Myocyte (in vitro differentiated cells): ENCODE results near the gene CCDC120. TPM values are rescaled to one million over a fixed set of nuclear protein-coding genes. Genes with fewer than 3 reads are reported as not detected.

Experiments
- DNase-seq: peaks from one replicate; pipeline ENCODE4 v3.0.0-alpha.2; 2012; ENCODE audit warnings: low read depth
- polyA plus RNA-seq: library from polyadenylated mRNA; unstranded; fragments of >200 nt; gene quantifications from one replicate; pipeline ENCODE4 v1.2.1, GENCODE V29; 2012; ENCODE audit warnings: missing spikeins
- total RNA-seq: library from RNA; depleted of rRNA; stranded (reverse); fragments of >200 nt; gene quantifications from 2 replicates; pipeline ENCODE4 v1.2.3, GENCODE V29; 2014

Gene CCDC120, protein sequence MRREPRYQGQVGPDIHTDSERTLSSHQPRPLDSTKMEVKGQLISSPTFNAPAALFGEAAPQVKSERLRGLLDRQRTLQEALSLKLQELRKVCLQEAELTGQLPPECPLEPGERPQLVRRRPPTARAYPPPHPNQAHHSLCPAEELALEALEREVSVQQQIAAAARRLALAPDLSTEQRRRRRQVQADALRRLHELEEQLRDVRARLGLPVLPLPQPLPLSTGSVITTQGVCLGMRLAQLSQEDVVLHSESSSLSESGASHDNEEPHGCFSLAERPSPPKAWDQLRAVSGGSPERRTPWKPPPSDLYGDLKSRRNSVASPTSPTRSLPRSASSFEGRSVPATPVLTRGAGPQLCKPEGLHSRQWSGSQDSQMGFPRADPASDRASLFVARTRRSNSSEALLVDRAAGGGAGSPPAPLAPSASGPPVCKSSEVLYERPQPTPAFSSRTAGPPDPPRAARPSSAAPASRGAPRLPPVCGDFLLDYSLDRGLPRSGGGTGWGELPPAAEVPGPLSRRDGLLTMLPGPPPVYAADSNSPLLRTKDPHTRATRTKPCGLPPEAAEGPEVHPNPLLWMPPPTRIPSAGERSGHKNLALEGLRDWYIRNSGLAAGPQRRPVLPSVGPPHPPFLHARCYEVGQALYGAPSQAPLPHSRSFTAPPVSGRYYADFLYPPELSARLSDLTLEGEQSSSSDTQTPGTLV
- total RNA-seq: not detected in 2 replicates
- polyA plus RNA-seq: 0.11 TPM

DNA sequence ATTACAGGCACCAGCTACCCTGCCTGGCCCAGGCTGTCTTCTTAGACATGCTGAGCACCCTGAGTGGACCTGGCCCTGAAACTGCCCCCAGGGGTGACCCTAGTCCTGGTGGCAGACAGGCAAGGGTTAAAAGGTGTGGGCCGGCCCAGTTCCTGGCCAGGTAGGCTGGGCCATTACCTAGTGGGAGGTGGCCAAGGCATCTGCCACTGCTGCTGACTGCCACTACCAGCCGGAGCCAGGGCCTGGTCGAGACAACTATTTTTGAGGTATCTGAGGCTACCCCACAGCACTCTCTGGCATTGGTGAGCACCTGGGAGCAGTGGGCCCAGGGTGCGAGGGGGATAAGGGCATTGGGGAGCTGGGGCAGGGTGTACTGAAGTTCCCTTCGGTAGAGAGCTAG is at the start of gene CCDC120:
TSS of gene CCDC120 (plus strand) at position 206 of the 400 bp plus-strand sequence. CDS start 3,043 bp downstream, outside the sequence.
- no peak for DNase-seq

- DNase-seq: no peak
Observed at GRCh38 chrX:49019050-49019449, 39.7 kb upstream of the CCDC120 start.

GRCh38 chrX:49019599-49020249 is 39.1 kb upstream of the CCDC120 start:
- DNase-seq: no peak

GRCh38 chrX:49029876-49030275 is 28.9 kb upstream of the CCDC120 start:
- DNase-seq: no peak

DNA sequence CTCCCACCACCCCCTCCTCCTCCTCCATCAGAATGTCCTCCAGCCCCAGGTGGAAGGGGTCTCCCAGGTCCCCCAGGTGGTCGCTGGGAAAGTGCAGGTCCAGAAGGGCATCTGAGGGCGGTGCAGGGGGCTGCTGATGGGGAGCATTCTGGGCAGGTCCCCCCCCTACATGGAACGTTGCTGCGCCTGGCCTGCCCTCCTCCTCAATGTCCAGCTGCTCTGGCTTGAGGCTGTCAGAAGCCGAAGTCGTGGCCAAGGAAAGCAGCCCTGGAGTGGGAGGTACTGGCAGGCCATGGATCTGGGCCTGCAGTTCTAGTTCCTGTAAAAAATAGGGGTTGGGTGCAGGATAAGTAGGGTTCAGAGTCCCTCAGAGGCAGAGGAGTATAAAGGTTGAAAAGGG is 28.5 kb upstream of the CCDC120 start:
- no peak for DNase-seq

GRCh38 chrX:49037883-49038475 is 20.8 kb upstream of the CCDC120 start:
- no peak for DNase-seq

DNA sequence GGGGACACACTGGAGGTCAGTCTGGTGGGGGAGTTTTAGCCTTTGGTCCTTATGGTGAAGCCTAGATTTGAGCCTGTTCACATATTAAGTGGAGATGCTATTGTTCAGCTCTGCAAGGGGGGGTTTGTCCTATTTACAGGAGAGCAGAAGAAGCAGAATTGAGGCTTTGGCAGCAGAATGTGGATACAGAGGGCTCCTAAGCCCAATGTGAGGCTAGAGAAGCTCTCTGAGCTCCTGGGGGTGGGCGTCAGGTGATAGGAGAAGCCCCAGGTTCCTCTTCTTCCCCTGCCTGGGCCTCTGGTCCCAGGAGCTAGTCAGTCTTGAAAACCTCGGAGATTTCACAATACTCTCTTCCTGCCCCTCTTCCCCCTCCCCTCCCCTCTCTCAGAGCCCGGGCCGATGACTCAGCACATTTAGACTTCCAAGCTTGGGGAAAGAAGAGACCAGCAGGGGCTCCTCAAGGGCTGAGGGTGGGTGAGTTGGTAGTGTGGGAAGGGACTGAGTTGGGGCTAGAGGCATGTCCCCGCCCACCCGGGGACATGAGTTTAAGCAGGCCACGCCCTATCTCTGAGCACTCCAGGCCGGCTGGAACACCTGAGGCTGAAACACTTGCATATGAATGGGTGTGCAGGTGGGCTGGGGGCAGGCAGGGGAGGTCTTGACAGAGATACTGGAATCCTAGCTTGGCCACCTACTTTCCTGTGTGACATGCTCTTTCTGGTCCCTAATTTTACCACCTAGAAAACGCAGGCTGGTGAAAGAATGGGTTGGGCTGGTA is 19.0 kb upstream of the CCDC120 start:
- peak; percentile 85 for DNase-seq

GRCh38 chrX:49040376-49040955 is 18.3 kb upstream of the CCDC120 start:
- peak; percentile 6 for DNase-seq

- peak; percentile 59 for DNase-seq
Observed at GRCh38 chrX:49041744-49042580, 16.8 kb upstream of the CCDC120 start.

DNA sequence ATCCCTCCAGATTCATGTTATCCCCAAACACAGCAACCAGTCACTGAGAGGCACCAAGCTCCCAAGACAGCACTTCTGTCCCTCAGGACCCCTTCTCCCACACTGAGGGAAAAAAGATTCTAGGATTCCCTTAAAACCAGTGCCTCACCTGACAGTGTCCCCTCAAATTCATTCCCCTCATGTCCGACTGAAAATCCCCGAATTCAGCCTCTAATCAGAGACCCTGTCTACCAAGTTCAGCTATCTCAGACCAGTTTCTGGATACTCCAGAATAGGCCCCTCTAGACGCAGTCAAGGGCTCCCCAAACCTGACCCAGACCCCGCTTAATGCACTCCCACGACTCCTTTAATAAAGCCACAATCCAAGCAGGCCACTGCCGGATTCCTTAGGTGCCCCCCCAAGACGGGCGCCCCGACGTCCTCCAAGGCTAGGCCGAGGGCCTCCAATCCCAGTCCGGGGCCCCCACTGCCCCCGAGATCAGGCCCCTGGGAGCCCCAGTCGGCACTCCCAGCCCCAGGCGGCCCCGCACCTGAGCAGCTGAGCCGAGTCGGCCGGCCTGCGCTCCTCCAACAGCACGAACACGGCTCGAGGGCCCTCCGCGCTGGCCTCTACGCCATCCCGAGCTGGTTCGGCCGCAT is 16.1 kb upstream of the CCDC120 start:
- DNase-seq: no peak

DNA sequence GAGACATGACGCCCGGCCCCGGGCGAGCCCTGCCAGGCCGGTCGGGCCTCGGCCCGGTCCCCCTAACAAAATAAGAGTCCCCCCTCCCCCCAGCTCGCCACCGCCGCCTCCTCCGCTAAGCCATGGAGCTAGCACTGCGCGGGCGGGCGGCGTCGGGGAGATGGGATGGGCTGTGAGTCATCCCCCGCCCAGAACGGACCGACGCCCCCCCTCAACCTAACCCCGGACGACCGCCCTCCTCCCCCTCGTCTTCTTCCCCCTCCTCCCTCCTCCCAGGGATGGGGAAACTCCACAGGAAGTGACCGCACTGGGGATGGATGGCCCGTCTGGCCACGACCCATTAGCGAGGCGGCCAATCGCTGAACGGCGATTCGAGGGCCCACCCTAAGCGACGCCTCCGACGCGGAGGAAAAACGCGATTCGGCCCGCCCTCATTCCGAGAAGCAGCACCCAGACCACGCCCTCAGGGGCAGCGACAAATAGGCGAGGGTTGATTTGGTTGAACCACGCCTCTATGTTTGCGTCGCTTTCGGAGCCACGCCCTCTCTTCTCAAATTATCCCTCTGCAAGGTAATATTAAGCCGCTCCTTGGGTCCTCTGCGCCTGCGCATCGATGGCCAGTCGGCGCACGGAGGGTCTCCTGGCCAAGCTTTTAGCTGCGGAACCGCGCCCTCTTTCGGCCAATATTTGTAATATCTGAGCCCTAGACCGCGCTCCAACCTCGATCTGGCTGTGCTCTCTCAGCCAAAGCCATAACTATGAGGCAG is 15.4 kb upstream of the CCDC120 start, which contains the start of gene TFE3:
TSS of gene TFE3 (minus strand) at position 138 of the 767 bp plus-strand sequence. CDS start at position 7, 131 bp downstream.
- peak; percentile 98 for DNase-seq

- DNase-seq: no peak
Observed at GRCh38 chrX:49043987-49044281, 14.9 kb upstream of the CCDC120 start.

DNA sequence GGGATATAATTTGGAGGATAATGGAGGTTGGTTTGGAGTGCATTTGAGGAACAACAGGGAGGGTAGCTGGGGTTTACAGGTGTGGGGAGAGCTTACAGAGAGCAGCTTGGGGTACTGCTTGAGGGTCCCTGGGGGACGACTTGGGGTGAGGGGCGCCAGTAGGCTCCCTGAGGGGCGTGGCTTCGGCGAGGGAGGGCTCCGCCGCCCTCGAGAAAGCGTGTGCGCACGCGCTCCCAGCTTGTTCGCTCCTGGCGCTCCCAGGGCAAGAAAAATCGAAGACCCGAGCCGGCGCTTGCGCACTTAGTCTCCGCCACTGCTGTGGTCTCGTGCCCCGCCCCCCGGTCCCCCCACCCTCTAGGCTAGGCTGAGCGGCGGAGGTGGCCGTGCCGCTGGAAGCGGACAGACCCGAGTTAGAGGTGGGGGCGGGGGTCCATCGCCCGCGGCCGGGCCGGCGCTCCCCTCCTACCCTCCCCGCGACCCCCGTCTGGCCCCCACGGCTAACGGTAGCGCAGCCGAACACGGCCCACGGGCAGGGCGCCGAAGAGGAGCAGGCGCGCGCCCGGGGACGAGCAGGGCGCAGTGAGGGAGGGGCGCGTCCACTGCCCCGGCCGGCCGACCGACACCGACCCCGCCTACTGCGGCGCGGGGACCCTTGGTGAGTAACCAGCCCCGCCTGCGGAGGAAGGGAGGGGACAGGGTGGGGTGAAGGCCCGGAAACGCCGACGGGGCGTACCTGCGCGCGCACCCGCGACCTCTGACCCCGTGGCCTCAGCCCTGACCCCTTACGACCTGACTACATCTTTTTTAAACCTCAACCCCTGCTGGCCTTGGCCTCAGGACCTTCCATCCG is 5.4 kb upstream of the CCDC120 start:
- DNase-seq: no peak

DNA sequence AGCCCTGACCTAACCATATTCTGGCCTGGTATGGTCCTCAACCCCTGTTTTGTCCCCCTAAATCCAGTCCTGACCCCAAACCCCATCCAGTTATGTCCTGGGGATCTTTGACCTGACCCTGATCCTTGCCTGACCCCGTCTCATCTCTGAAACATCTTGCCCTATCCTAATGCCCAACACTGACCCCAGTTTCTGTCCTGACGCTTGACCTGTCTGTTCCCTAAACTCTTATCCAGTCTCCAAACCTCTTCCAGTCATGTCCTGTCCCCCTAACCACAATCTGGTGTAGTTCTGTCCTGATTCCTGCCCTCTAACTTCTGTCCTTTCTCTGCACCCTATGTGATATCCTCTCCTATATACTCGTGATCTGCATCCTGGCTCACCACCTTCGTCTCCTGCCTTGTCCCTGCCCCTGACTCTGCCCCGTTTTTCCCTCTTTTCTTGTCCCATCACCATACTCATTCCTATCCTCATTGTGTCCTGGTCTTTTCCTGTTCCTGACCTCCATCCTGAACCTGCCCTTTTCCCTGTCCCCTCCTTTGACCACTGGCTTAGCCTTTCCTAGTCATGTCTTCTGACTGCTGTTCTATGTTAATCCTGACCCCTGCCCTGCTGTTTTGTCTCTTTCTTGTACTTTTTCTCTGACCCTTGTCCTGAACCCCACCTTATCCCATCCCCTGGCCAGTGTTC is 4.6 kb upstream of the CCDC120 start:
- DNase-seq: no peak

DNA sequence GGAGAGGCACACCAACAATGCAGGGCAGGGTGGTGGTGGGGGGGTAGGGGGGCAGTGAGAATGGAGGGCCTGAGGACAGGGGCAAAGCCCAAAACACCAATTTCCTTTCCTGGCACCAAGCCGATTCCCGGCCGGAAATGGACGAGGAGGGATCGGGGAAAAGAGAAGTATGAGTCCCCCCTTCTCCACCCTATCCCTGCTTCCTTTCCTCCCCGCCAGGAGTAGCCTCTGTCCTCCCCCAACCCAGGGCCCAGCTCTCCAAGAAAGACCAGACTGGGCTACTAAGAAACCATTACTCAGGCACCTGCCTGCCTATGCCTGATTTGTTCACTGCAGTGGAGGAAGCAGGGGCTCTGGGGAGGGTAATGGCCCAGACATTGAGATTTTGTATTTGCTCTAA is 402 bp downstream of the CCDC120 start:
- DNase-seq: no peak

GRCh38 chrX:49059681-49060085 is 884 bp downstream of the CCDC120 start:
- DNase-seq: no peak

- DNase-seq: no peak
Observed at GRCh38 chrX:49060914-49061313, 2.1 kb downstream of the CCDC120 start.
